Activated CD4-positive, alpha-beta T cell treated with anti-CD3 and anti-CD28 coated beads, Interleukin-2, amount 50 U/mL, for 4 hours (primary cell): Measurements from ENCODE around the gene TBATA.

Source experiments
- DNase-seq, 2 experiments: peaks; one replicate each; pipeline ENCODE4 v3.0.0-alpha.2; 2020

TBATA gene

DNA sequence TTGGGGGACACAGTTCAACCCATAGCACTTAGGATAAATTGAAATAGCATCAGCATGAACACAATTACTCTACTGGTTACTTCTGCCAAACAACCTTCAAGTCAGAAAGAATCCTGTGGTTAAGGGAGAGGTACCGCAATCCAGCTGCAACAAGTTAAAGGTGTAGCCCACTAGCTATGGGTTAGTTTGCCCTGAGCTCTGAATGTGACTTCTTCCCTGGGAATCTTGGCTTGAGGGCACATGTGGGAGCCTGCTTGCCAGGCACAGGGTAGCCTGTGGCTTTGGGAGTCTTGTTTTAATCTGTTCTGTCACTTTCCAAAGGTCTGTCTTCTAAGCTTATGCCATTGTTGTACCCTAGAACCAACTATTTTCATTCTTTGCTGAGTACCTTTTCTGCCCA is 21.7 kb upstream of the TBATA start:
- no peak for DNase-seq

GRCh38 chr10:70805619-70806215 is 20.5 kb upstream of the TBATA start:
- DNase-seq = no peak

- no peak for DNase-seq
Observed at GRCh38 chr10:70804421-70804808, 19.2 kb upstream of the TBATA start.

DNA sequence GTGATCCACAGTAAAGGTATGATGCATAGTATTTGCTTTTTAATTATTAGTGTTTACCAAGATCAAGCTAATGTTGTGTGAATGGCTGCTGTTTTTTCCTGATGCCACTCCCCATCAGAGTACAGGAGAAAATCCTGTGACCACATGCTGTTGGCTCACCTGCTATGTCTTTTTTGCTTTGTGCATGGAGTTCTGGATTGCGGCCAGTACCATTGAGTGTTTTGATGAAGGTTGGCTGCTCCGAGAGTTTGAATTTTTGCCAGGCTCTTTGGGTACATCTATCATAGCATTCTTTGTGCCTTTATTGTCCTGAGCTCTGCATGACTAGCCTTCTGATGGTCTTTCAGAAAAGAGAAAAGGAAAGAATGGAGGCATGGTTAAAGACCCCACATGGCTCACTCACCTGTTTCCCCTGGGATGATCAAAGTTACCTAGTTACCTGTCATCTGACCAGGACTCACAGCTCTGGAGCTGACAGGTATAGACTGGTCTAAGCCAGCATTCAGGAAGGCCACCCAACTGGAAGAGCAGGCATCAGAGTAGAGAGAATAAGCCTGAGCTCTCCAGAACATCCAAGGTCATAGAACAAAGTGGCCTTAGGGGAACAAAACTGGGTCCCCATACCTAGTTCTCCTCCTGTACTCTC is 18.7 kb upstream of the TBATA start:
- no peak for DNase-seq

- DNase-seq = no peak
Observed at GRCh38 chr10:70801854-70802253, 16.7 kb upstream of the TBATA start.

GRCh38 chr10:70799124-70799523 is 13.9 kb upstream of the TBATA start:
- no peak for DNase-seq

DNA sequence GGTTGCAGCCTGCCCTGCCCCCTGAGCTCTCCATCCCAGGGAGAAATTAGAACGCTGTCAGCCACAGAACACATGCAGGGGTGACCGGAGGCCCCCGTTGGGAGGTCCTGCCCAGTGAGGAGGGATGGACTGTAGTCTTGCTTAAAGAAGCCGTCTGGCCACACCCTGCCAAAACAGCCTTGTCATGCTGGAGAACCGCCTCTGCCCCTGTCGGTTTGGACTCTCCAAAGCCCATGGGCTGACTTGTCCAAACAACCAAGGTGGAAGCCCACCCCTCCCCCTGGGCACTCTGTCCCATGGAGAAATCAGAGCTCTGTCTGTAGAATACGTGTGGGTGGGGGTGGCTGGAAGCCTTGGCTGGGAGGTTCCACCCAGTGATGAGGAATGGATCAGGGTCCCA is 12.7 kb upstream of the TBATA start:
- DNase-seq = no peak

DNA sequence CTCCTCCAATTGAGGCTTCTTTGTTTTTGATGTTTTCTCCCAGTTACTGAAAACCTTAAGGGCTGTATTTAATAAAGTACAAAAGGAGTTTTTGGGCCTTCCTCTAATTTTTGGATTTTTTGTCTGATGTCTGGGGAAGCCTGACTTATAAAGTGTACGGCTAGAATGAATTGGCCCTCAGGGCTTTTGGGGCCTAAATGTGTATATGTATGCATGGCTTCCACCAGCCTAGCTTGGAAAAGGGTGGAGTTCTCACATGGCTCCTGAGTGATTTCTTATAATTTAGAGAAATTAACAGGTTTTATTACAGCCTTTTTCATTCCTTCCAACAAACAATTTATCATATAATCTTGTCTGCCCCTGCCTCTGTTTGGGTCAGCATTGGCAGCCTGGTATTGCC is 10.4 kb upstream of the TBATA start:
- no peak for DNase-seq

DNA sequence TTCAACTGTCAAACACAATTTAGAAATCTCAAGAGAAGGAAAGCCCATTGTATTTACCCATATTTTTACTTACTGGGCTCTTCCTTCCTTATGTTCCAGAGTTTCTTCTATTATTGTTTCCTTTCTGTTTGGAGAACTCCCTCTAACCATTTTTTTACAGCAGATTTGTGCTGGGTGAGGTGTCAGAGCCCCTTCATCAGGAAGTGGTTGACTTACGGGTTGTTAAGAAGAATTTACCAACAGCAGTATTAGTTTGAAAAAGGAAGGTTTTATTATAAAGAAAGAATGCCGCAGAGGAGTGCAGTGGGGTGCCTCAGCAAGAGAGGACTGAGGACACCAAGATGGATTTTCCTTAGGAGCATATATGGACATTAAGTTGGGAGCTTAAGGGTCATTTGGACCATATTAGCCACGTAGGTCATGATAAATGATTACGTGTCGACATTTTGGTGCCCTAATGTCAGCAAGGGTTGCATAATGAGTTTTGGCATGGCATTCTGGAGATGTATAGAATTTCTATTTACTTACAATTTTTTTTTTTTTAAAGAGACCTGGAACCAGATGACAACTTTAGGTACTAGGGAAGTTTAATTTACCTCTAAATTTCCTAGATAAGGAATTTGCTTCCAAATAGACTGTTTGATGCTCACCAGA is 6.3 kb upstream of the TBATA start:
- no peak for DNase-seq

GRCh38 chr10:70786799-70787415 is 1.7 kb upstream of the TBATA start:
- no peak for DNase-seq

GRCh38 chr10:70784471-70784870 is 706 bp downstream of the TBATA start:
- DNase-seq = no peak

GRCh38 chr10:70784016-70784415 is 1.2 kb downstream of the TBATA start:
- no peak for DNase-seq

DNA sequence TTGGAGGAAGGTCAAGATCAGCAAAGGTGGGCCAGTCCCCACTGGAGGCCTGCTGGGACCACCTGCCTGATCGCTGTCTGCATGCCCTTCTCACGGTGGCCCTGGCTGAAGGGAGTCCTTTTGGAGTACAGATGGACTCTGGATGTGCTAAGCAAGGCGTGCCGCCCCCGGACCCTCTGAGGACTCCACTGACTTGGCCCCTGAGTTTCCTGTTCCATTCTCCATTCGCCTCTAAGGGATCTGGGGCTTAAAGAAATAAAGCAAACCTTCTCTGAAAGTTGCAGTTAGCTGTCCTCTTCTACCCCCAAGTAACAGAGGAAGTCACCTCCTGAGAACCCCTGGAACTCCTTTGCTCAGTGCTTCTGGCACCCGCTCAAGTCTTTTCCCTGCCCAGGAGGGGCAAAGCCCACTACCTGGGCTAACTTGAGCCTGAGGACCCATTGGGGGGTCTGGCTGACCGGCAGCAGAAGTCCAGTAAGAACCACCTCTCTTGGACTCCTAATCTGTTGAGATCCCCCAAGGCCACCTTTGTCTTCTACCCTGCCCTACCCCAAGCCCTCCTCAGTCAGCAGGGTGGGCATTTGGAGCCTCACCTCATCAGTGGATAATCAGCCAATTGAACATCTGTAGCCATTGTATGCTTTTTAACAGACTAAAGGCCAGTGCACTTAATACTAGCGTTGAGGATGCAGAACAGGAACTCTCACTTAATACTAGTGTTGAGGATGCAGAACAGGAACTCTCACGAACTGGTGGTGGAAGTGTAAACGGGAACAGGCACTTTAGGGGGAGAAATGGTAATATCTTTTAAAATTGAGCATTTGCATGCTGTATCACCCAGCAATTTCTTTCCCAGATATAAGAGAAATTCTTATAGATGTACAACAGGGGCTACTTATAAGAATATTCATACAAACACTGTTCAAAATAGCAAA is 2.2 kb downstream of the TBATA start:
- DNase-seq = no peak

DNA sequence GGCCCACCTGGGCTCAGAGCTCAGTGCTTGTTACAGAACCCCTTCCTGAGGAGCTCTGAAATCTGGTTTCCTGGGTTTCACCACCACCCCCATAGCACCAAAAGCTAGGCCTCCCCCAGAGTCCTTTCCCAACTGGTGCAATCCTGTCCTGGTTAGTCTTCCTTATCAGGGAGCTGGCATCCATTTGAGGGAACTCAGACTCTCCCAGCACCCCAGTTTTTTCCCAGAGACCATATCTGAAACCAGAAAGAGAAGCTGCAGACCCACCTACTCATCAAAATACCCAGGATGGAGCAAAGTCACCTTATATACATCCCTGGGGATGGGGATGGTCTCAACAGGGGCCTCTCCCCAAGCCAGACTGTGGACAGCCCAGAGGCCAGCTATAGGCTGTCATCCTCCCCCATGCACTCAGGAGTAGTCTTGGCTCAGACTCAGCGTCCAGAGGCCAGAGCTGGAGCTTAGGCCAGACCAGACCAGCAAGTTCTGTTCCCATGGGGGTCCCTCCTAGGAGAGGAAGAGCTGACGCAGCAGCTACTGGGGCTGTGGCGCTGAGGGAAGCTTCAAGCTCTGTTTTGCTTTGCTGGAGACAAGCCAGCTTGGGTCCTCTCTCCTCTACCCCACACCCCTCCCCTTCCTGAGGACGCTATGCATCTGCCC is 3.0 kb downstream of the TBATA start:
- no peak for DNase-seq

- no peak for DNase-seq
Observed at GRCh38 chr10:70781461-70782051, 3.6 kb downstream of the TBATA start.

- DNase-seq = no peak
Observed at GRCh38 chr10:70780772-70781171, 4.4 kb downstream of the TBATA start.

DNA sequence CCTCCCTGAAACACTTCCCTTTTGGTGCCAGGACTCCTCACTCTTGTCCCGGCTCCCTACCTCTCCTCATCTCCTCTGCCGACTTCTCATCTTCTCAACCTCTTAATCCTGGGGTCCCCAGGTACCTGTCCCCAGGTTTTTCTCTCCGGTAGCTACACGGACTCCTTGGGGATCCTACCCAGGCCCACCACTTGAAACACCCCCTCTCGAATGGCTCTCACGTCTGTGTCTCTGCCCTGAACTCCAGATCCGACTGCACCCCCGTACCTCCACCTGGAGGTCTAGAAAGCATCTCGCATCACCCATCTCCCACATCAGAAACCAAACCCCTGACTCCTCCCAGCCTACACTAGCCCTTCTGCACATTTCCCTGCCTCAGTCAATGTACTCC is 4.8 kb downstream of the TBATA start:
- no peak for DNase-seq

DNA sequence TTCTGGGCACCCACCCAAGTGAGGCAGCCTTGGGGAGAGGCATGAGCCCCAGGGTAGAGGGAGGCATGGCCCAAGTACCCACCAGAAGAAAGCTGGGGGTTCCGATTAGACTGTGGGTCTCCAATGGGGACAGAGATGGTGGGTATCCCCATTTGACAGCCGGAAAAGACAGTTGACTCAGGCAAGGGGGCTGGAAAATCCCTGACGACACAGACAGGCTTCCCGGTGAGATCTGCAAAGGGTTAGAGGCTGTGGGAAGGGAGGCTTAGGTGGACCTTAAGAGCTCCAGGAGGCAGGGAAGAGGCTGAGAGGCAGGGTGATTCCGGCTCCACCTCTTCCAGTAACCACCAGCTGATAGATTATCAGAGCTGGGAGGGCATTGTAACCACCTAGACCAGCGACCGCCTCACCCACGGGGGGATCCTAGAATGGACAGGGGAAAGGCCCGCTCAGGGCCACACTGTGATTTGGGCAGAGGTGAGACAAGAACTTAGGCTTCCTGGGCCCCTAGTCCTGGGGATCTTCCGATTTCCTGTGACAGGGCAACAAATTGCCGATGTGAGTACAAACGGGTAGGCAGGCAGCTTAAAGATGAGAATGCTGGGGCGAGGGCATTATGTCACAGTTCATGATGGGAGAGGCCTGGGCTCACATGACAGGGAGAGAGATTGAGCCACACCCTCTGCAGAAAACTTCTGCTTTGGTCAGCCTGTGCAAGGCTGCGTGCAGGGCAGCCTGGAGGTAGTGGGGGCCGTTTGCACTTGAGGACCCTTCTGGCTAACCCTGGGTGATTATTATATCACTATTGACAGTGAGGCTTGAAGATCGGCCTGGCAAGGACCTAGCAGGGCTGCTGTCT is 5.4 kb downstream of the TBATA start:
- no peak for DNase-seq

GRCh38 chr10:70779088-70779487 is 6.1 kb downstream of the TBATA start:
- DNase-seq = no peak

DNA sequence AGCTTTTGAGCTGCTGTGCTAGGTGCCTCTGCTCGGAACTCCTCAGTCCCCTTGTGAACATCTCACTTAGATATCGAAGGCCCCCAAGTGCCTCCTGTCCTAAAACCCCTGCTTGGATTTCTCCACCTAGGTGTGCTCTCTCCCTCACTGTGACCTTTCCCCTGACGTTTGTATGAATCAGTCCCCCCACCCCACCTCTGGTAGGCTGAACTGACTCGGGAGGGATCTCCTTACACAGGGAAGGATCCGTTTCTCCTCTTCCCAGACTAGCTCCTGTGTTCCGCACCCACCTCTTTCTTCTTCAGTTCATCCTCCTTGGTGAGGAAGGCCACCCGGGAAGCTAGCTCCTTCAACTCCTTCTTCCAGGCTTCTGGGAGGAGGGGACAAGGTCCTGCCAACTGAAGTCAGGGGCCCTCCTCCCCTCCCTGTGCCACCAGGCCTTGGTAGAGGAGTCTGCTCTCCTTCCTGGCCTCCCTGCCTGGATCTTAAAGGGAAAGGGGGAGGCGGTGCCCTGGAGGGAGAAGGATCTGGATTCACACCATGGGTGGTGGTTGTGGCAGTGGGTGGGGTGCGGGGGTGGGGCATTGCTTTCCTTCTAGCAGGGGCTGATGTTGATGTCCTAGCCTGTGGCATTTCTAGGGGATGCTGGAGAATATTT is 6.8 kb downstream of the TBATA start:
- no peak for DNase-seq
